Activated CD8-positive, alpha-beta T cell treated with anti-CD3 and anti-CD28 coated beads for 36 hours (primary cell): ENCODE data around the gene UNC13C. TPM values are rescaled to one million over a fixed set of nuclear protein-coding genes. Genes with fewer than 3 reads are reported as not detected.

ENCODE experiments used
- ATAC-seq: fragments of 200-7000 bp; cut with Tn5 transposase; one replicate; pipeline ENCODE4 v1.10.0; 2021; ENCODE audit warnings: mild to moderate bottlenecking, moderate library complexity
- CTCF ChIA-PET: fragments of 350-600 bp; sonication (Branson Sonifier 250); formaldehyde crosslinking; loops from one replicate; lab custom pipeline; 2021; ENCODE audit warnings: antibody characterized with exemption; lab: Charles Lee
- POLR2A ChIA-PET: fragments of 350-600 bp; sonication (Branson Sonifier 250); formaldehyde crosslinking; loops from one replicate; lab custom pipeline; 2021; ENCODE audit warnings: antibody characterized with exemption; lab: Charles Lee
- DNase-seq: peaks from one replicate; pipeline ENCODE4 v3.0.0-alpha.2; 2020
- H3K27ac Mint-ChIP-seq: one replicate; pipeline ENCODE4 v1.8.0; 2021; ENCODE audit warnings: mild to moderate bottlenecking, mixed read lengths
- H3K27me3 Mint-ChIP-seq: one replicate; pipeline ENCODE4 v1.8.0; 2021; ENCODE audit warnings: mixed read lengths
- H3K36me3 Mint-ChIP-seq: one replicate; pipeline ENCODE4 v1.8.0; 2021; ENCODE audit warnings: low read depth, mixed read lengths
- H3K4me1 Mint-ChIP-seq: one replicate; pipeline ENCODE4 v1.8.0; 2021; ENCODE audit warnings: low read depth, mixed read lengths
- H3K4me3 Mint-ChIP-seq: one replicate; pipeline ENCODE4 v1.8.0; 2021; ENCODE audit warnings: mild to moderate bottlenecking, moderate library complexity, mixed read lengths
- H3K9me3 Mint-ChIP-seq: one replicate; pipeline ENCODE4 v1.8.0; 2021; ENCODE audit warnings: mixed read lengths
- intact Hi-C: fragments of 100-400 bp; cut with micrococcal nuclease; formaldehyde crosslinking; loops from one replicate; pipeline ENCODE4 v1.10.0; 2022
- total RNA-seq, 2 experiments: library from RNA; stranded (reverse); gene quantifications; one replicate each; pipeline ENCODE4 v1.2.3, GENCODE V29; 2021
- TF ChIP-seq, protein P1 (sequence below): fragments of 200-600 bp; IDR thresholded peaks from one replicate; pipeline ENCODE4 v1.8.0; 2022; ENCODE audit warnings: antibody characterized with exemption, mild to moderate bottlenecking

UNC13C gene
- total RNA-seq, 2 experiments from 2014 or later: not detected

- POLR2A ChIA-PET: no interaction called here
- intact Hi-C loops: no loop called here
- no peaks in the 10 kb centered on the region for H3K9me3 Mint-ChIP-seq
- H3K27me3 Mint-ChIP-seq: peaks cover 21% of the 10 kb centered on the region
- H3K4me1 Mint-ChIP-seq: no peaks in the 10 kb centered on the region
- DNase-seq: no peak
- H3K4me3 Mint-ChIP-seq: no peak overlapping the region
- H3K27ac Mint-ChIP-seq: no peak overlapping the region
- no peak for ATAC-seq
- TF ChIP-seq, protein P1, sequence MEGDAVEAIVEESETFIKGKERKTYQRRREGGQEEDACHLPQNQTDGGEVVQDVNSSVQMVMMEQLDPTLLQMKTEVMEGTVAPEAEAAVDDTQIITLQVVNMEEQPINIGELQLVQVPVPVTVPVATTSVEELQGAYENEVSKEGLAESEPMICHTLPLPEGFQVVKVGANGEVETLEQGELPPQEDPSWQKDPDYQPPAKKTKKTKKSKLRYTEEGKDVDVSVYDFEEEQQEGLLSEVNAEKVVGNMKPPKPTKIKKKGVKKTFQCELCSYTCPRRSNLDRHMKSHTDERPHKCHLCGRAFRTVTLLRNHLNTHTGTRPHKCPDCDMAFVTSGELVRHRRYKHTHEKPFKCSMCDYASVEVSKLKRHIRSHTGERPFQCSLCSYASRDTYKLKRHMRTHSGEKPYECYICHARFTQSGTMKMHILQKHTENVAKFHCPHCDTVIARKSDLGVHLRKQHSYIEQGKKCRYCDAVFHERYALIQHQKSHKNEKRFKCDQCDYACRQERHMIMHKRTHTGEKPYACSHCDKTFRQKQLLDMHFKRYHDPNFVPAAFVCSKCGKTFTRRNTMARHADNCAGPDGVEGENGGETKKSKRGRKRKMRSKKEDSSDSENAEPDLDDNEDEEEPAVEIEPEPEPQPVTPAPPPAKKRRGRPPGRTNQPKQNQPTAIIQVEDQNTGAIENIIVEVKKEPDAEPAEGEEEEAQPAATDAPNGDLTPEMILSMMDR: no peak
- CTCF ChIA-PET: interaction anchor here (1.2 kb wide), 1 partner anchor 14 kb away, joined by 3 read pairs; no protein-coding TSS in a partner anchor
- H3K36me3 Mint-ChIP-seq: no peaks in the 10 kb centered on the region
These were observed 1.3 kb upstream of the UNC13C start for GRCh38 chr15:53976844-53977392.

DNA sequence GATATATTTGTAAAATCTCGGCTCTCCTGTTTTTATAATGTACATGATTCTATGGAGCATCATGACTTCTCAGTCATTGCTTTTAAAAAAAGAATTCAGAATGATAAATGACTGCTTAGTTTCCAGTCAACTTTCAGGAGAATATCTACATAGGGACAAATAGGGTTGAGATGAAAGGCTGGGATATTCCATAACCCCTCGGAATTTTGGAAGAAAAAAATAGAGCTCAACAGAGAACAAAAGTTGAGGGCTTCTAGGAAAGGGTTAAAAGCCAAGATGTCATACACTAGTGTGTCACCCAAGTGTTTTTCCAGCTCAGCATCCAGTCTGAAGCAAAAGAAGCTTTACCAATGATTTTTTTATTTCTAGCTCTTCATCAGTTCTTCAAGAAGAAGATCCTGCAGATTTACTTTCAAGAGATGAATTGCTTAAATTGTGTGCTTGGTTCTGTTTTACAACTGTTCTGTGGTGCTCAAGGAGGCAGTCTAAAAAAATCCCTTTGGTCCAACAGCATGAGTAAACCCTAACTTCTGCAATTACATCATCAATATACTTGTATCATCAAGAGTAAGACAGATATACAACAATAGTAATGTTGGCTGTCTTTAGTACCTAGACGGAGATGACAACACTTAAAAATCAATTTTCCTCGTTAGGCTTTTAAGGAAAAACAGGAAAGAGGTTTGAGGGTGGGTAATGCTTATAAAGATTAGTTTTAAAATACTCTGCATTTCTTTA is 979 bp downstream of the UNC13C start:
- Mint-ChIP-seq H3K27ac (no peak overlapping the region), H3K4me1 (no peaks in the 10 kb centered on the region), H3K4me3 (no peak overlapping the region), H3K27me3 (peaks cover 22% of the 10 kb centered on the region), H3K9me3 (no peaks in the 10 kb centered on the region), H3K36me3 (no peaks in the 10 kb centered on the region)
- POLR2A ChIA-PET: no interaction called here
- ATAC-seq (no peak), DNase-seq (no peak)
- CTCF ChIA-PET: no interaction called here
- intact Hi-C loops: no loop called here
- TF ChIP-seq, protein P1: no peak

DNA sequence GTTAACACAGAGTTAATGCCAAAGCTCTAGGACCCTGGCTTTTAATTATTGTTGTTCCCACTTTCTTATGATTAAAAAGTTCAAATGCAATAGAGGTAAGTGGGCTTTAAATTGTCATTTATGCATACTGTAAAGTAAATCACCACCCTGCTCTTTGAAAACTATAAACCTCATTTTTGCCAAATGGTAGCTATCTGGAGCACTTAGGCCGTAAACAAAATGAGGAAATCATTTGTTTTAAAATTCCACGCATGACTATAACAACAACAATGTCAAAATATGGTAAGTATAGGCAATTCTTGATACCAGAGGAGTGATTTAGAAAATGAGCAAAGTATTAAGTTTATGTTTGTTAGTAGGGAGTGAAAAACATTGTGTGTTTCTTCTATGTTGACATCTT is 1.8 kb downstream of the UNC13C start:
- Mint-ChIP-seq H3K9me3 (no peaks in the 10 kb centered on the region), H3K4me1 (no peaks in the 10 kb centered on the region), H3K36me3 (no peaks in the 10 kb centered on the region), H3K27me3 (peaks cover 22% of the 10 kb centered on the region), H3K27ac (no peak overlapping the region), H3K4me3 (no peak overlapping the region)
- POLR2A ChIA-PET: no interaction called here
- ATAC-seq: no peak
- TF ChIP-seq, protein P1: no peak
- CTCF ChIA-PET: no interaction called here
- no peak for DNase-seq
- intact Hi-C loops: no loop called here

GRCh38 chr15:53982071-53982680 is 3.9 kb downstream of the UNC13C start:
- TF ChIP-seq, protein P1: no peak
- Mint-ChIP-seq H3K4me1 (no peaks in the 10 kb centered on the region), H3K27me3 (peaks cover 18% of the 10 kb centered on the region), H3K36me3 (no peaks in the 10 kb centered on the region), H3K4me3 (no peak overlapping the region), H3K9me3 (no peaks in the 10 kb centered on the region), H3K27ac (no peak overlapping the region)
- no peak for DNase-seq
- intact Hi-C loops: no loop called here
- ChIA-PET POLR2A (interaction anchor here (0.6 kb wide), 1 partner anchor 1114 kb away, joined by 3 read pairs; no protein-coding TSS in a partner anchor), CTCF (no interaction called here)
- no peak for ATAC-seq

GRCh38 chr15:53982876-53983275 is 4.6 kb downstream of the UNC13C start:
- POLR2A ChIA-PET: no interaction called here
- intact Hi-C loops: no loop called here
- H3K36me3 Mint-ChIP-seq: no peaks in the 10 kb centered on the region
- peaks cover 16% of the 10 kb centered on the region for H3K27me3 Mint-ChIP-seq
- H3K9me3 Mint-ChIP-seq: no peaks in the 10 kb centered on the region
- H3K4me1 Mint-ChIP-seq: no peaks in the 10 kb centered on the region
- CTCF ChIA-PET: no interaction called here
- no peak overlapping the region for H3K27ac Mint-ChIP-seq
- DNase-seq (no peak), ATAC-seq (no peak)
- TF ChIP-seq, protein P1: no peak
- no peak overlapping the region for H3K4me3 Mint-ChIP-seq
